Measurements from ENCODE around the gene SF3B5. TPM values are rescaled to one million over a fixed set of nuclear protein-coding genes. Genes with fewer than 3 reads are reported as not detected.
"Not testable (repeated sequence)": the region's sequence is repeated elsewhere in the genome, so short reads cannot be mapped to it uniquely, and the experiment has no call there.

Gene SF3B5
- polyA plus RNA-seq, 3 donors: 271 to 445 (median 355) TPM

DNA sequence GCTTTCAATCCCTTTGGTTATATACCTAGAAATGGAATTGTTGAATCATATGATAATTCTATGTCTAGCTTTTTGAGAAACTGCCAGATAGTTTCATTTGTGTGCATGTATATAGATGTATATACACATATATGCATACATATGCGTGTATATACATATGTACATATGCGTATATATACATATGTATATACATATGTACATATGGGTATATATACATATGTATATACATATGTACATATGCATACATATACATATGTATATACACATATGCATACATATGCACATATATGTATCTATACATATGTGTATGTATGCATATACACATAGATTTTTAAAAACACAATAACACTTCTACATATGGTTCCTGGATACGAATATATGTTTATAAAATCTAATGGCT, 8.4 kb downstream of the SF3B5 start:
- Mint-ChIP-seq H3K9me3 (no peaks in the 10 kb centered on the region), H3K27me3 (ENCODE audit: low read depth in 3 of 3) (no peaks in the 10 kb centered on the region), H3K4me1 (peaks cover 11% of the 10 kb centered on the region), H3K36me3 (peaks cover 0 to 4% of the 10 kb centered on the region in 2 donors), H3K27ac (no peak overlapping the region), H3K4me3 (no peak overlapping the region)
- H3K4me1 ChIP-seq (ENCODE audit: control insufficient read depth in 1 of 2, insufficient read depth in 2 of 2, low read length in 2 of 2): peaks cover 8 to 11% of the 10 kb centered on the region in 2 donors
- no CpG with 5 or more reads among the region's 3 CpGs for WGBS (ENCODE audit: insufficient coverage)
- no peak overlapping the region for H3K27ac ChIP-seq (ENCODE audit: low read depth in 1 of 2, low read length in 2 of 2)
- no peaks in the 10 kb centered on the region for H3K9me3 ChIP-seq (replicated peaks in 1 of 2; ENCODE audit: control insufficient read depth in 1 of 2, insufficient read depth in 1 of 2, low read length in 2 of 2)
- H3K79me2 ChIP-seq (ENCODE audit: insufficient read depth, low read length): no peaks in the 10 kb centered on the region
- no peaks in the 10 kb centered on the region for H3K27me3 ChIP-seq (ENCODE audit: control insufficient read depth in 2 of 2, insufficient read depth in 2 of 2, low read length in 2 of 2)
- H2AFZ ChIP-seq (ENCODE audit: insufficient read depth, low read depth, low read length, poor library complexity, severe bottlenecking): no peak overlapping the region
- no peaks in the 10 kb centered on the region for H4K20me1 ChIP-seq (ENCODE audit: insufficient read depth, low read length)
- H3K4me2 ChIP-seq (replicated peaks; ENCODE audit: extremely low read depth, low read length, poor library complexity, severe bottlenecking): no peak overlapping the region
- no peak for TF ChIP-seq CTCF (IDR thresholded peaks at IDR 0.05)
- no peak overlapping the region for H3K4me3 ChIP-seq (replicated peaks in 1 of 3; ENCODE audit: low read depth in 2 of 3, low read length in 3 of 3)
- intact Hi-C loops (cut with micrococcal nuclease): no loop called here
- H3K36me3 ChIP-seq (replicated peaks in 1 of 2; ENCODE audit: control insufficient read depth in 1 of 2, insufficient read depth in 2 of 2, low read length in 2 of 2): no peaks in the 10 kb centered on the region
- no peak for DNase-seq
- H3K9ac ChIP-seq (ENCODE audit: insufficient read depth, low read length, poor library complexity, severe bottlenecking): no peak overlapping the region

DNA sequence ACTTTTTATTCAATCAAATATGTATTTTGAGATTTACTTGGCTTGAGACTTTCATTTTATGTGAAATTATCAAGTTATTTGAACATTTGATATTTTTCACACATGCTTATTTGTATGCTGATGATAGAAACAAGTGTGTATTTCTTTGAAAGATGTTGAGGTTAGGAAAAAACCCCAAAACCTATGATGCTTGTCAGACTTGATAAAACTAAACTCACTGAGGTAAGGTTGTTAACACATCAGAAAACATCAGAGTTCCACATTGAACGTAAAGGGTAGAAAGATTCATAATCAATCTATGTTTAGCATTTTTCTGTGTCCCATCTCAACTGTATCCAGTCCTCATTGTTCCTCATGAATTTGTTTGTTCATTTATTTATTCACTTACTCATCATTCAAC, 12.2 kb downstream of the SF3B5 start:
- Histone ChIP-seq H3K4me1 (ENCODE audit: control insufficient read depth in 1 of 2, insufficient read depth in 2 of 2, low read length in 2 of 2) (peaks cover 8 to 11% of the 10 kb centered on the region in 2 donors), H3K9ac (ENCODE audit: insufficient read depth, low read length, poor library complexity, severe bottlenecking) (no peak overlapping the region), H3K27ac (ENCODE audit: low read depth in 1 of 2, low read length in 2 of 2) (no peak overlapping the region), H3K79me2 (ENCODE audit: insufficient read depth, low read length) (no peaks in the 10 kb centered on the region), H4K20me1 (ENCODE audit: insufficient read depth, low read length) (no peaks in the 10 kb centered on the region), H3K36me3 (replicated peaks in 1 of 2; ENCODE audit: control insufficient read depth in 1 of 2, insufficient read depth in 2 of 2, low read length in 2 of 2) (no peaks in the 10 kb centered on the region), H3K9me3 (replicated peaks in 1 of 2; ENCODE audit: control insufficient read depth in 1 of 2, insufficient read depth in 1 of 2, low read length in 2 of 2) (no peaks in the 10 kb centered on the region), H3K27me3 (ENCODE audit: control insufficient read depth in 2 of 2, insufficient read depth in 2 of 2, low read length in 2 of 2) (no peaks in the 10 kb centered on the region), H2AFZ (ENCODE audit: insufficient read depth, low read depth, low read length, poor library complexity, severe bottlenecking) (no peak overlapping the region), H3K4me3 (replicated peaks in 1 of 3; ENCODE audit: low read depth in 2 of 3, low read length in 3 of 3) (no peak overlapping the region), H3K4me2 (replicated peaks; ENCODE audit: extremely low read depth, low read length, poor library complexity, severe bottlenecking) (no peak overlapping the region)
- H3K36me3 Mint-ChIP-seq: peaks cover 0 to 4% of the 10 kb centered on the region in 2 donors
- intact Hi-C loops (cut with micrococcal nuclease): no loop called here
- no CpG with 5 or more reads among the region's 1 CpG for WGBS (ENCODE audit: insufficient coverage)
- no peaks in the 10 kb centered on the region for H3K9me3 Mint-ChIP-seq
- no peak for DNase-seq
- no peak overlapping the region for H3K4me3 Mint-ChIP-seq
- peaks cover 11% of the 10 kb centered on the region for H3K4me1 Mint-ChIP-seq
- TF ChIP-seq CTCF (IDR thresholded peaks at IDR 0.05): no peak
- no peaks in the 10 kb centered on the region for H3K27me3 Mint-ChIP-seq (ENCODE audit: low read depth in 3 of 3)
- H3K27ac Mint-ChIP-seq: no peak overlapping the region

DNA sequence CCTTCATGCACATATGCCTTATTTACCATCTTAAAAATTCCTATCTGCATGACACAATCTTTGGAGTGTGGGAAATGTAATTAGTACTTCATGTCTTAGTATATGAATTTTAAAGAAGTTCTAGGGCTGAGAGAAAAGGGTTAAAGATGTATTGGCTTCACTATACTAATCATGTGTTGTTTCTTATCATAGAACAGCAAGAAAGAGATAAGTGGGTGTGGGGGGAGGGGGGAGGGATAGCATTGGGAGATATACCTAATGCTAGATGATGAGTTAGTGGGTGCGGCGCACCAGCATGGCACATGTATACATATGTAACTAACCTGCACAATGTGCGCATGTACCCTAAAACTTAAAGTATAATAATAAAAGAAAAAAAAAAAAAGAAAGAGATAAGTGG, 13.0 kb downstream of the SF3B5 start:
- H3K4me3 ChIP-seq (replicated peaks in 1 of 3; ENCODE audit: low read depth in 2 of 3, low read length in 3 of 3); H3K27ac Mint-ChIP-seq; H3K4me1 Mint-ChIP-seq; H3K27me3 ChIP-seq (ENCODE audit: control insufficient read depth in 2 of 2, insufficient read depth in 2 of 2, low read length in 2 of 2); H3K4me2 ChIP-seq (replicated peaks; ENCODE audit: extremely low read depth, low read length, poor library complexity, severe bottlenecking); H4K20me1 ChIP-seq (ENCODE audit: insufficient read depth, low read length); H3K9ac ChIP-seq (ENCODE audit: insufficient read depth, low read length, poor library complexity, severe bottlenecking); DNase-seq; H3K79me2 ChIP-seq (ENCODE audit: insufficient read depth, low read length); H2AFZ ChIP-seq (ENCODE audit: insufficient read depth, low read depth, low read length, poor library complexity, severe bottlenecking); H3K36me3 Mint-ChIP-seq; intact Hi-C loops (cut with micrococcal nuclease); H3K4me3 Mint-ChIP-seq; H3K9me3 Mint-ChIP-seq; H3K27me3 Mint-ChIP-seq (ENCODE audit: low read depth in 3 of 3); H3K4me1 ChIP-seq (ENCODE audit: control insufficient read depth in 1 of 2, insufficient read depth in 2 of 2, low read length in 2 of 2); H3K9me3 ChIP-seq (replicated peaks in 1 of 2; ENCODE audit: control insufficient read depth in 1 of 2, insufficient read depth in 1 of 2, low read length in 2 of 2); H3K27ac ChIP-seq (ENCODE audit: low read depth in 1 of 2, low read length in 2 of 2); H3K36me3 ChIP-seq (replicated peaks in 1 of 2; ENCODE audit: control insufficient read depth in 1 of 2, insufficient read depth in 2 of 2, low read length in 2 of 2): not testable (repeated sequence)
- no CpG with 5 or more reads among the region's 3 CpGs for WGBS (ENCODE audit: insufficient coverage)

Measured in CD14-positive monocyte (primary cell).